Epidermal melanocyte (primary cell): Measurements from ENCODE around the gene BST1.
"Not testable (repeated sequence)": the region's sequence is repeated elsewhere in the genome, so short reads cannot be mapped to it uniquely, and the experiment has no call there.

ENCODE experiments used
- DNase-seq: peaks from one replicate; pipeline ENCODE4 v3.0.0; 2011; ENCODE audit warnings: low spot score; ENCODE audit not compliant: insufficient read length

The BST1 gene

DNA sequence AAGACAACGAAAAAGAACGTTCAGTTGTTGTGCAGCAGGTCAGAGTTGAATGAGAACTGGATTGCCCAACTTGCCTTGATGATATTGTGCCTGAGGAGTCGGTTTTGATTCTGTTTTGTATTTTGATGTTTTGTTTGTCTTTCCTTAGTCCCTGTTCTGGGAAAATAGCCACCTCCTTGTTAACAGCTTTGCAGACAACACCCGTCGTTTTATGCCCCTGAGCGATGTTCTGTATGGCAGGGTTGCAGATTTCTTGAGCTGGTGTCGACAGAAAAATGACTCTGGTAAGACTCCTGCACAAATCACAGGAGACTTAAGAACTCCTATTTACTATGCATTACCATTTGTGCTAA is 4.5 kb downstream of the BST1 start:
- DNase-seq: no peak

DNA sequence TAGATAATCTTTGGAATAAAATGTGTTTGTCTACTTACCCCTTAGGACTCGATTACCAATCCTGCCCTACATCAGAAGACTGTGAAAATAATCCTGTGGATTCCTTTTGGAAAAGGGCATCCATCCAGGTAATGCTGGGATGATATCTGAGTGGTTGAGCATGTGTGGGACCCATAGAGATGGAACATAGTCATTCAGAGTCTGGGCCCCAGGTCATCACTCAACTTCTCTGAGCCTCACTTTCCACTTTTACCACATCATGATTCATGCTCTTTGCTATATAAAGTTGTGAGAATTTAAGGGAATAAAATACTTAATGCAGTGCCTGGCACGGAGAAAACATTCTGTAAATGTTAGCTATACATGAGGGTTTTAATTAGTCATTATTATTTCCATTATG is 8.9 kb downstream of the BST1 start:
- DNase-seq: no peak

DNA sequence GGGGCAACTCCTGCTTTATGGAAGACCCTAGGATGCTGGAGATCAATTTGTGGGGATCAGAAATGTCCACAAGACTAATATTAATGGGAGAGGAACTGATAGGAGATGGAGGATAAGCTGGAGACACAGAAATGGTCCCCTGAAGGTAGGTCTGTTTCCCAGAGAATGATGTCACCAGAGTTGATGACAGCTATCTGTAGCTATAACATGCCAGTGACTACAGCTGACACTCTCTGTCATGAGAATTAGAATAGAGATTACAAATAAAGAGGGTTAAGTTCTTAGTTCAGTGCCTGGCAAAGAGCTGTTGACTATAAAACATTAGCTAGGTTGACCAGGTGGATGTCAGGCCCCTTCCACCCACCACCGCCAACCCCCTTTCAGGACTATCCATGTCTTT is 9.3 kb downstream of the BST1 start:
- no peak for DNase-seq

DNA sequence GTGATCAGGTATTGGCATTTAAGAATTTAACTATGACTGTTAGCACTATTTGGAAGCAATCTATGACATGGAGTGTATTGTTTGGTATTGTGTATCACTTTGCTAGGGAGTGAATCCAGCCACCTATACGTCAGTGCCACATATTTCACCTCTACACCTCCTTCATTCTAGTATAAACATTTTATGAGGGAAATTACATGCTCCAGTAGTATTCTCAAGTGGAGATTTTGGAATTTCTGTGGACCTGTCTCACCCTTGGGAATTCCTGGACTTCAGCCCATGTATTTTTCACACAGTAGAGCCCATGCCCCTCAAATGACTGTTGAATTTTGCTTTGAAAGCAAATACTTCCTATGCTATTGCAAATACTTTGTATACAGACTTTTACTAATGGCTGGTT is 11.3 kb downstream of the BST1 start:
- no peak for DNase-seq

DNA sequence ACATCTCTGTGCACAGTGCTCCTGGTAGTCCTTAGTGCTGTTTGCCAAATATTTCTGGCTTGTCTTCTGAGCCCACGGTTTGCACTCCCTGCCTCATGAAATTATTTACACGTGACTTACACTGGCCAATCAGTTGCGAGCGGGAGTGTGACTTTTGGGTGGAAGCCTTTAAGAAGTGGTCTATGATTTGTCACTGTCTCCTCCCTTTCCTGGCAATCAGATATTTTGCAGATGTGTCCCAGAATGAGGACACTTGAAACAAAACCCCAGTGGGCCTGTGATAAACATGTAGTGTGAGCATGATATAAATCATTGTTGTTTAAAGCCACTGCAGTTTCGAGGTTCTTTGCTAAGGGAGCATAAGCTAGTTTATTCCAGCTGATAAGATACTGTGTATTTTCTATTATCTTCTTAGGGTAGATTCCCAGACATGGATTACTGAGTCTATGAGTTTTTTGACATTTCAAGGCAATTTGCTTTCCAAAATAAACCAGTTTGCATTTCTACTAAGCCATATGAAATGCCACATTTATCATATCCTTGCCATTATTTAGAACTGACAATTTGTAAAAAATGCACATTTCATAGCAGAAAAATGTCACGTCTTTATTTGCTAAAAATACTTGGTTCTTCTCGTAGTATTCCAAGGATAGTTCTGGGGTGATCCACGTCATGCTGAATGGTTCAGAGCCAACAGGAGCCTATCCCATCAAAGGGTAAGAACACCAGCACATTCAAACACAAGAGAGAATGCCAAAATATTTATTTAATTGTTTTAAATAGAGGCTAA is 12.0 kb downstream of the BST1 start:
- no peak for DNase-seq

DNA sequence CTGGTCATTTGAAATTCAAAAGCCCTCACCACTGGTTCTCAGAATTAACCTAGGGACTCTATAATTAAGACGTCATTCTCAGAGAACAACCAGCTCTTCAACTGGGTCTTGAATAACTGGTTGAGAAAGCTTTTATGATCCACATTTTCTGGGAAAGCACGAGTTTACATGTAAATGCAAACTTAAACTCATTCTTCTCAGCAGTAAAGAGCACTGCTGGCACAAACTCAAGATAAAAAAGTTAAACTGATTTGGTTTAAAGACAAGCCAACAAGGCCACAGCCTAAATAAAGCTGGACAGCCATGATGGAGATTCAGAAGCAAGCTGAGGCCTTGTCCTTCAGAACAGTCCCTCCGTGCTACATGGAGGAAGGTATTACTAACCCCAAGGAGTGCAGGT is 13.2 kb downstream of the BST1 start:
- no peak for DNase-seq

DNA sequence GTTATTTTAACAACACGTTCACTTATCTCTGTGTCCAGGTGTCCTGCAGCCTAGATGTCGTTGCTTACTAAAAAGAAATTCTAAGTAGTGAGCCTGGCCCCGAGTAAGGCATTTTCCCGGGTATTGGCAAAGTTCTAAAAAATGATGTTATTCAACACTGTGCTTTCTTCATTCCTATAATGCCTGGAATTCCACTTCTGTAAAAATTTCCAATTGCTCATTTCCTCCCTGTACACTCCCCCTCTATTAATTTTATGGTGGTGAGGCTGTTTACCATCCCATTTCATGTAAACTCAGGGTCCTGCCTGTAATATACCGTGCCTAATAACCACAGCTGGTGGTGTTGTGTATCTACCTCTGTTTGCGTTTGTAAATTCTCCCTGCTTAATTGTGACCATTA is 14.2 kb downstream of the BST1 start:
- DNase-seq: no peak

DNA sequence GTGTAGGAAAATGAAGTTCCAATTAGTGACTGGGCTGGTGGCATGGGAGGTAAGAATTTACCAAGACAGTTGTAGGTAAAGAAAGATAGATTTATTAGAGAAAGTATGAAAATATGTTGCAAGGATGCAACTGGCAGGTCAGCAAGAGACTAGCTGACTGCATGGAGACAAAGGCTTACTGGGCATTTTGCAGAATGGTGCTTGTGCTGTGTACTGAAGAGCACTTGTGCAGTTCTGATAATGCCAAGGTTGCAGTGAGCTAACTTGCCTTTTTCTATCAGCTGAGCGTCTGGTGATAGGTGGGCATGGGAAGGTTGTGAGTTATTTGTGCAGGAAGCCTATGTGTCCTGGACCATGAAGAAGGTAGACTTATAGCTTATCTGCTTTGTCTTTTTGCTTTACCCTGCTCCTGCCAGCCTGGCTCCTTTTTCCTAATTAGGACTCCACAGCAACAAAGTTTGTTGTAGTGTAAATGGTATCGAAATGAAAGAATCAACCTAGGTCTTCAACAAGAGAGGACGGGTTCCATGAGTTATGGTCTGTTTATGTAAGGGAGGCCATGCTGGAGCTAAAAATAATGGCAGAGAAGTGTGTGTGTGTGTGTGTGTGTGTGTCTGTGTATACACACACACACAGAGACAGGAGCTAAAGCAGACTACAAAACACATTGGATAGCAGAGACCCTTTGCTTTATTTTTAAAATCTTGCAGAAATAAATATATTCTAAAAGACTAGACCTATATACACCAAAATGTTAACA is 15.0 kb downstream of the BST1 start:
- DNase-seq: no peak

DNA sequence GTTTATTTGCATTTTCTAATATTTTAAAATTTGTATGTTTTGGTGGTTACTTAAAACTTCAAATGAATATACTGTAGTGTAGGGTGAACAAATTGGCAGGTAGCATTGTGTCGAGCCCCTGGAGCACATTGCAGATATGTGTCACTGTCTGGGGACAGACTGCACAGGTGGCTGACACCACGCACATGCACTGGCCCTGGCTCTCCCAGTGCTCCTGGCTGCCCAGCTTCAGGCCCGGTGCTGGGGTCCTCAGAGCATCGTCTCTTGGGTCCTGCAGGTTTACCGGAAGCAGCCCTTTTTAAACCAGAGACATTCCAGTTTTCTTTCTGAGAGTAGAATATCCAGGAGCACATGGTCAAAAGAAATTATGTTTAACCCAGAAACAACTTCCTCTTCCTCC is 15.6 kb downstream of the BST1 start:
- DNase-seq: no peak

DNA sequence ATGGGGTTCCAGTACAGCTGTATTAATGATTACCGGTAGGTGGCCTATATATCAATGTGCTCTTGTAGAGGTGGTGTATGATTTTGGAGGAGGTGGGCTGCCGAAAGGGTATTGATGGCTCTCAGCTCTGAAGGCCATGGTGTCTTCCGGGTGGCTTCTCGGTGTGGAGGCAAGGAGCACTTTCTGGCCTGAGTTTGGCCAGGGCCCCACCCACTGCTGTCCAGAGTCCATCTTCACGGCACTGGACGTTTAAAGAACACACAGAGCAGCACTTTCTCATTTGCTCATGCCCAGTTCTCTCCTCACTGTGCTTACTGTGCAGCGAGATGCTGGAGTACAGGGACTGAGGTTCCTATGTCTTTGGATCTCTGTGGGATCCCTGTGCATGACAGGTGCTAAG is 16.1 kb downstream of the BST1 start:
- no peak for DNase-seq

DNA sequence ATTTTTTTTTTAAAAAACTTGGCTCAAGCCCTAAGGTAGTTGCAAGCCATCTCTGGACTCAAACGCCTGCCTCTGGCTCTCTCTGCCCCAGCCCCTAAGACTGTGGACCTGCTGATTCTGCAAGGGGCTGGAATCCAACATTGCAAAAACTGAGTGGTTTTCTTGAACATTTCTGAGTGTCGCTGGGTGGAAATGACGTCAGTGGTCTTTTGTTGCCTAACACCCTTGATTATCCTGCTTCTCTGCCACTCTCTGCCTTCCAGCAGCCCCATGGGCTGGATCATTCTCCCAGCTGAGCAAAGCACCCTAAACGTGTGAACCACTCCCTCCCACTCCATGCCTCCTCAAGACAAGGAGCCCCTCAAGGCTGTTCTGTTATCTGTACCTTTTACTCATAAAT is 16.6 kb downstream of the BST1 start:
- no peak for DNase-seq

DNA sequence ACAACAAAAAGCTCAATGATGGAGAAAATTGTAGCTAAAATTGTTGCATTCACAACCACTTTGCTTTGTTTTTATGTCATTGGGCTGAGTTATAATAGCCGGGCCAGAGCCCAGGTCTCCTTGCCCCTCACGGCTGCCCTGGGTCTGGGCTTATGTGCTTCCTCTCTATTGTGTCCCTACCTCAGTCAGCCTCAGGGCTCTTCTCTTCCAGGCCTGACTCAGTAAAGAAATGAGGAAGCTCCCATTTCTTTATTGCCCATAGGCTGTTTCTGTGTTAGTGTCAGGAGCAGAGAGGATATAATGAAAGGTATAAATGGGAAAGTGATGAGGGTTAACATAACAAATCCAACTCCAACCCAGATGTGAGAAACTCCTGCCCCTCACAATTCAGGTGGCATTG is 18.0 kb downstream of the BST1 start:
- no peak for DNase-seq

DNA sequence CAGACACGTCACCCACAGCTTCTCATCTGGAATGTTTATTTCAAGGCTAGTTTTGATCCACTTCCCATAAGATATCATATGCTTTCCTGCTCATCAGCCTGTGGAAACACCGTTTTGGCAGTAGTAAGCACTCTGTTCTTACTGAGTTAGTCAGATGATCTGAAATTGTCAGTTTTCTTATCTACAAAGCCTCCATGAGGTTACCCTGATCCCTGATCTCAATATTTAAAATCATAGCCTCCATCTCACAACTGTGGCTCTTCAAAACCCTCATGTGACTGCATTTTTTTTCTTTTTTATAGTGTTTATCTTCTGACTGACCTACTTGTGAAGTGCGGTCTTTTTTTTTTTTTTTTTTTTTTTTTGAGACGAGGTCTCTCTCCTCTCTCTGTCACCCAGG is 22.7 kb downstream of the BST1 start:
- no peak for DNase-seq

DNA sequence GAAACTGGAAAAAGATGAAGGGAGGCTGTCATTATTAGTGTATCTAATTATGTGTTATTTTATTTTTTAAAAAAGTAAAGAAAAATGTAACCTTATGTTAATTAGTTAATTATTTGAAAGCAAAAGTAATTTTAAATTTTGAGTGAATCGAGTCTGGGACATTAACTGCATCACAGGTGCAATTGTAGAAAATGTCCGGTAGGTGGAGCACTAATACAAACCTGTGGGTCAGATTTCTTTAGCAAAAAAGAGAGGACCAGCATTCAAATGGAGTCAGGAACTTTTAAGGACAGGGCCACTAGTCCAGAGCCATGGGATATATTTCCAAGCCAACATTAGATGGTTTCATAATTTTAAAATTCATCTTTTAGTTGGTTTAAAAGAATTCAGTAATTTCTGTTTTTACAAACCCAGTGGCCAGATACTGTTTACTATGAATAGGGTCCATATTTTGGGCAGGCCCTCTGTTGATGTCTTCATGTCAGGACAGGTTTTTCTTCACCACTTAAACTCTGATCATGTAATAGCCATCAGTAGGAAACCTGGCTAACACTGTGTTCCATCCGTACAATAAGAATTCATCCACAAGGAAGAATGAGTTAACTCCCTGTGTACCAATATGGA is 27.2 kb downstream of the BST1 start:
- DNase-seq: peak; percentile 66

DNA sequence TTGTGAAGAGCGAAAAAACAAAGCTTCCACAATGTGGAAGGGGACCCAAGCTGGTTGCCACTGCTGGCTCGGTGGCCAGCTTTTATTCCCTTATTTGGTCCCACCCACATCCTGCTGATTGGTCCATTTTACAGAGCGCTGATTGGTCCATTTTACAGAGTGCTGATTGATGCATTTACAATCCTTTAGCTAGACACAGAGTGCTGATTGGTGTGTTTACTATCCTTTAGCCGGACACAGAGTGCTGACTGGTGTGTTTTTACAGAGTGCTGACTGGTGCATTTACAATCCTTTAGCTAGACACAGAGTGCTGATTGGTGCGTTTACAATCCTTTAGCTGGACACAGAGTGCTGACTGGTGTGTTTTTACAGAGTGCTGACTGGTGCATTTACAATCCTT is 30.2 kb downstream of the BST1 start:
- DNase-seq: not testable (repeated sequence)

DNA sequence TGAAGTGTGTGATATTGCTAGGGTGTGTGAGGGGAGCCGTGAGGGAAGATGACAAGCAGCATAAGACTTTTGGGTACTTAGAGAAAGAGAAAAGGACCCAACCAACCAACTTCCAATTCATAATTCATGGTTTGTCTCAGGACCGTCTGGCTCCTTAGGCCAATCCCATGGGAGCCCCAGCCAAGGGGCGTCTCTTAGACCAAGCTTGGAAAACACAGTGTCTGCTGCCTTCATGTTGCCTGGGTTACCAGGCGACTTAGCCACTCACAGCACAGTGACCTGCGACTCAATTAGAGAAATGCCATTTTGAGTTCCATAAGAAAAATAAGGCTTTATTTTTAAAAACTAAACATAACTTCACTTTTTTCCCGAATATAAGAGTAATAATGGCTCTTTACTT is 32.7 kb downstream of the BST1 start:
- no peak for DNase-seq

DNA sequence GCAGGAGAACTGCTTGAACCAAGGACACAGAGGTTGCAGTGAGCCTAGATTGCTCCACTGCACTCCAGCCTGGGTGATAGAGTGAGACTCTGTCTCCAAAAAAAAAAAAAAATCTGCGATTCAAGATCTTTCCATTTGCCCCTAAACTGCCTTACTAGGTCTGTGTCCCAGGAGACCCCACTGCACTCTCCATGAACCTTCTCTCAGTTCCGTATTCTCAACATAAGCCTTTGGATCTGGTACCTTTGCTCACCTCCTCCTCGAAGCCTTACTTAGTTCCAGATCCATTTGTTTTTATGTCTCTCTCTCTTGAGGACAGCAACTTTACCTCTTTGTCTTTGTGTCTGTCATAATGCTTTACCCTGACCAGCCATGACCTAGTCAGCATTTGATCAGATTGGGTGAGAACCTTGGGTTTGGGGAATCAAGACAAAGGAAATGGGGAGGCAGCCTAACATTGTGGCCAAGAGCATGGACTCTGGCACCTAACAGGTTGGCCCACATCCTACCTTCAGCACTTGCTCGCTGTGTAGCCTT is 33.7 kb downstream of the BST1 start:
- DNase-seq: no peak

DNA sequence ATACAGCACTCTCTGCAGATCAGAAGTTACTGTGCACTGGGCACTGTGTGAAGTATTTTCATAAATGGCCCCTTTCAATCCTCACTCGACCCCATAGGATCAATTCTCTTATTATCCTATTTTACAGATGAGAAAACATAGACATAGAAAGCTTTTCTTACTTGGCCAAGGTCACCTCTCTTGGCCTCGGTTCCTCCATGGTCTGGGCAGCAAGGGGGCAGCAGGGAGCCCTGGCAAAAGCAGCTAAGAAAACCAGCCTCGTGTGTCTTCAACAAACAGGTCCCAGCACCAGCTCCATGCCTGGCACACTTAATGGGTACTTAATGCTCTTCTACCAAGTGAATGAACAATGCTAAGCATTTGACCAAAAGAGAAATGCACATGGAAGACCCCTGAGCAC is 34.4 kb downstream of the BST1 start:
- DNase-seq: no peak

DNA sequence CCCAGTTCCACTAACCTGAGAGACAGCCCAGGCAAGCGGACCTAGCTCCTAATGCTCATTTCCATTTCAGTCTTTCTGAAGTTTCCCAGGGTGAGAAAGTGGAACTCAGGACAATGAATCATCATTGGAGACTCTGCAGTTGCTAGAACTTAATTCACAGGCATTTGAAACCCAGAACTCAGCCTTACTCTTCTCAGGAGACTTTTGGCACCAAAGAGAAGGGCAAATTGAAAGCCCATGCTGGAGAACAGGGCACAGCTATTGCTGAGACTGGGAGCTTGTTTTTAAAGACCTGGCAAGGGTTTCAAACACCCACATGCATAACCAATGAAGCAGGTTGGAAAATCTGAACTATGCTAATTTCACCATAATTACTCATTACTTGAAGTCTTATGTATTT is 36.0 kb downstream of the BST1 start:
- DNase-seq: no peak

DNA sequence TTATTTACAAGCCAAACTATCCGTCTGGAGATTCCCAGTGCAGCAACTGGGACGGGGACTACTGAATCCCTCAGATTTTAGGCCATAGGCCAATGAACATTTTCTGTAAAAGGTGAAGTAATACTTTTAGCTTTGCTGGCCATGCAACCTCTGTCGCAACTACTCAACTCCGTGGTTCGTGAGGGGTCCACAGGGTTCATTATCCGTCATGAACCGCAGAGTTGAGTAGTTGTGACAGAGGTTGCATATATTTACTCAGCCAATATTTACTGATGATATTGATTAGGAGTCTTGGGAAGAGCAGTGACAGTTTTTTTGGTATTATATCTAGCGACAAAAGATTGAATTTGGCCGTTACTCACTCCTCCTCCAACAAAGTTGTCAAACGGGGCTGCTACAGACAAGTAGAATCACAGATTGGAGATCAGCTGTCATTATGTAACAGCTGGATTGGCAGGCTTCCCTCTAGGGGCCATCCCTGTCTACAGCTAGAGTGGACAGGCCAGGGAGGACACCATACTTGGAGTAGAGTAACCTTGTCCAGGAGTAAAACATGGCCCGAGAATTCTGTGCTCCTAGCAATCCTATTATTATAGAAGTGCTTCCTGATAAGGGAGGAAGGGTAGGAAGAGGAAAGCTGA is 38.0 kb downstream of the BST1 start:
- no peak for DNase-seq

DNA sequence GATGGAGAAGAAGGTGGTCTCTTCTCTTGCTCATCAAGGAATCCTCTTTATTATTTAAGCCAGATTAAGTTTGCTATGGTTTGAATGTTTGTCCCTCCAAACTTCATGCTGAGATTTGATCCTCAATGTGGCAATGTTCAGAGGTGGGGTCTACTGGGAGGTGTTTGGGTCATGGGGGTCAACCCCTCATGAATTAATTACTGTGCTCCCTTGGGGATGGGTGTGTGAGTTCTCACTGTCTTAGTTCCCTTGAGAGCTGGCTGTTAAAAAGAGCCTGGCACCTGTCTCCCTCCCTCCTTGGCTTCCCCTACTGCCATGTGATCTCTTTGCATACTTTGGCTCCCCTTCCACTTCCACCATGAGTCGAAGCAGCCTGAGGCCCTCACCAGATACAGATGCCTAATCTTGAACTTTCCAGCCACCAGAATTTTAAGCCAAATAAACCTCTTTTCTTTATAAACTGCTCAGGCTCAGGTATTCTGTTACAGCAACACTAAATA is 39.3 kb downstream of the BST1 start:
- DNase-seq: no peak

DNA sequence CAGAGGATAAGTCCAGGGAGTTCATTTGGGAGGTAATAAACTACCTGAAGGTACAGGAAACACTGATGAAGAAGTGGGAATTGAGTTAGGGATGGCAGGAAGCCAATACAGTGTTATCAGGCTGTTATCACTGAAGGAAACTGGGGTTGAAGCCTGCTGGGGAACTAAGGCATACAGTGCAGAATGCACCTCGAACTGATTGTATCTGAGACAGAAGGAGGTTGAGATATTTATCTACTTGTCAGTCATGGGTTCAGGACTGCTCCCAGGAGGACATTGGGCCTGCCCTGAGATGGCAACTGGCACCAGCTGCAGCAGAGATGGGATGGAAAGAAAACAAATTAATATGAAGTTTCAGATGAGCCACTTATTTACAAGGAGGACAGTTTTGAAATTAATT is 39.8 kb downstream of the BST1 start:
- DNase-seq: no peak
